ENCODE results near the gene RAVER1. TPM values are rescaled to one million over a fixed set of nuclear protein-coding genes. Genes with fewer than 3 reads are reported as not detected.

Gene RAVER1
- total and polyA plus RNA-seq, 2 of the 13 experiments (the other 11 are each of a cell fraction or from before 2014, with no cell fraction given), result 3.6 to 7.9 TPM

- TF ChIP-seq FOXJ3 (CRISPR knock-in tag; IDR thresholded peaks at IDR 0.05; ENCODE audit: borderline replicate concordance) (no peak), ZNF251 (CRISPR knock-in tag; IDR thresholded peaks at IDR 0.05) (no peak), ZNF383 (CRISPR knock-in tag; IDR thresholded peaks at IDR 0.05; ENCODE audit: borderline replicate concordance) (no peak), RERE (CRISPR knock-in tag; IDR thresholded peaks at IDR 0.05; ENCODE audit: low read depth) (no peak), CHD2 (IDR thresholded peaks at IDR 0.05; ENCODE audit: low read depth, low read length) (no peak; the same call in 1 of the 2 replicates), XRCC5 (optimal IDR thresholded peaks at IDR 0.05; ENCODE audit: low read length) (peak; percentile 18), ZNF619 (CRISPR knock-in tag; IDR thresholded peaks at IDR 0.05) (peak; percentile 21; the same call in 1 of the 2 replicates), GABPA (IDR thresholded peaks at IDR 0.05; ENCODE audit: low read depth, low read length) (peak; percentile 9), GABPA (CRISPR knock-in tag; IDR thresholded peaks at IDR 0.05; ENCODE audit: low read depth) (peak; percentile 53; the same call in 1 of the 2 replicates), PPARG (CRISPR knock-in tag; conservative IDR thresholded peaks at IDR 0.05) (no peak), TCF7L2 (IDR thresholded peaks at IDR 0.05; ENCODE audit: low read depth, low read length) (no peak), ISX (CRISPR knock-in tag; conservative IDR thresholded peaks at IDR 0.05) (0 out of 2 replicates have a peak, but pooled peaks have one; percentile 39), ZNF263 (CRISPR knock-in tag; IDR thresholded peaks at IDR 0.05) (0 out of 2 replicates have a peak, but pooled peaks have one; percentile 40), PHF5A (CRISPR knock-in tag; IDR thresholded peaks at IDR 0.05; ENCODE audit: low read depth, unreplicated experiment) (no peak), ZNF256 (CRISPR knock-in tag; conservative IDR thresholded peaks at IDR 0.05) (no peak), RAD21 (CRISPR knock-in tag; IDR thresholded peaks at IDR 0.05) (peak; percentile 42), ZNF224 (CRISPR knock-in tag; IDR thresholded peaks at IDR 0.05) (no peak), ZNF460 (CRISPR knock-in tag; IDR thresholded peaks at IDR 0.05; ENCODE audit: borderline replicate concordance) (no peak), ZNF740 (CRISPR knock-in tag; IDR thresholded peaks at IDR 0.05) (peak; percentile 98)
- TF ChIP-seq, protein P1, sequence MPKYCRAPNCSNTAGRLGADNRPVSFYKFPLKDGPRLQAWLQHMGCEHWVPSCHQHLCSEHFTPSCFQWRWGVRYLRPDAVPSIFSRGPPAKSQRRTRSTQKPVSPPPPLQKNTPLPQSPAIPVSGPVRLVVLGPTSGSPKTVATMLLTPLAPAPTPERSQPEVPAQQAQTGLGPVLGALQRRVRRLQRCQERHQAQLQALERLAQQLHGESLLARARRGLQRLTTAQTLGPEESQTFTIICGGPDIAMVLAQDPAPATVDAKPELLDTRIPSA (CRISPR knock-in tag; IDR thresholded peaks at IDR 0.05; ENCODE audit: borderline replicate concordance), result no peak
- TF ChIP-seq, protein P2, sequence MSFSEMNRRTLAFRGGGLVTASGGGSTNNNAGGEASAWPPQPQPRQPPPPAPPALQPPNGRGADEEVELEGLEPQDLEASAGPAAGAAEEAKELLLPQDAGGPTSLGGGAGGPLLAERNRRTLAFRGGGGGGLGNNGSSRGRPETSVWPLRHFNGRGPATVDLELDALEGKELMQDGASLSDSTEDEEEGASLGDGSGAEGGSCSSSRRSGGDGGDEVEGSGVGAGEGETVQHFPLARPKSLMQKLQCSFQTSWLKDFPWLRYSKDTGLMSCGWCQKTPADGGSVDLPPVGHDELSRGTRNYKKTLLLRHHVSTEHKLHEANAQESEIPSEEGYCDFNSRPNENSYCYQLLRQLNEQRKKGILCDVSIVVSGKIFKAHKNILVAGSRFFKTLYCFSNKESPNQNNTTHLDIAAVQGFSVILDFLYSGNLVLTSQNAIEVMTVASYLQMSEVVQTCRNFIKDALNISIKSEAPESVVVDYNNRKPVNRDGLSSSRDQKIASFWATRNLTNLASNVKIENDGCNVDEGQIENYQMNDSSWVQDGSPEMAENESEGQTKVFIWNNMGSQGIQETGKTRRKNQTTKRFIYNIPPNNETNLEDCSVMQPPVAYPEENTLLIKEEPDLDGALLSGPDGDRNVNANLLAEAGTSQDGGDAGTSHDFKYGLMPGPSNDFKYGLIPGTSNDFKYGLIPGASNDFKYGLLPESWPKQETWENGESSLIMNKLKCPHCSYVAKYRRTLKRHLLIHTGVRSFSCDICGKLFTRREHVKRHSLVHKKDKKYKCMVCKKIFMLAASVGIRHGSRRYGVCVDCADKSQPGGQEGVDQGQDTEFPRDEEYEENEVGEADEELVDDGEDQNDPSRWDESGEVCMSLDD (CRISPR knock-in tag; IDR thresholded peaks at IDR 0.05; ENCODE audit: borderline replicate concordance), result no peak; the same call in 1 of the 2 replicates
Observed at GRCh38 chr19:10332965-10333757, at the start of gene RAVER1 (continued).

Measured in HepG2 (cell line).